ENCODE data around the gene MED10. TPM values are rescaled to one million over a fixed set of nuclear protein-coding genes. Genes with fewer than 3 reads are reported as not detected.

MED10 gene
- total and polyA plus RNA-seq, 9 of the 15 experiments (the other 6 are each of a cell fraction or from before 2014, with no cell fraction given) = 23.8 to 83.4 (median 58.8) TPM

GRCh38 chr5:6407558-6408259 lies 29.4 kb upstream of the MED10 start (continued):
- TF ChIP-seq, protein P1, sequence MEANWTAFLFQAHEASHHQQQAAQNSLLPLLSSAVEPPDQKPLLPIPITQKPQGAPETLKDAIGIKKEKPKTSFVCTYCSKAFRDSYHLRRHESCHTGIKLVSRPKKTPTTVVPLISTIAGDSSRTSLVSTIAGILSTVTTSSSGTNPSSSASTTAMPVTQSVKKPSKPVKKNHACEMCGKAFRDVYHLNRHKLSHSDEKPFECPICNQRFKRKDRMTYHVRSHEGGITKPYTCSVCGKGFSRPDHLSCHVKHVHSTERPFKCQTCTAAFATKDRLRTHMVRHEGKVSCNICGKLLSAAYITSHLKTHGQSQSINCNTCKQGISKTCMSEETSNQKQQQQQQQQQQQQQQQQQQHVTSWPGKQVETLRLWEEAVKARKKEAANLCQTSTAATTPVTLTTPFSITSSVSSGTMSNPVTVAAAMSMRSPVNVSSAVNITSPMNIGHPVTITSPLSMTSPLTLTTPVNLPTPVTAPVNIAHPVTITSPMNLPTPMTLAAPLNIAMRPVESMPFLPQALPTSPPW (CRISPR knock-in tag; IDR thresholded peaks at IDR 0.05) = peak; percentile 53; the same call in 1 of the 2 replicates
- TF ChIP-seq ZNF232 (CRISPR knock-in tag; IDR thresholded peaks at IDR 0.05) = no peak
- no peak for TF ChIP-seq RBM14 (IDR thresholded peaks at IDR 0.05; ENCODE audit: borderline replicate concordance, insufficient read depth, low read depth, low read length)
- TF ChIP-seq ZNF354B (CRISPR knock-in tag; IDR thresholded peaks at IDR 0.05) = no peak
- TF ChIP-seq STAT6 (CRISPR knock-in tag; IDR thresholded peaks at IDR 0.05) = no peak
- TF ChIP-seq TEAD4 (IDR thresholded peaks at IDR 0.05; ENCODE audit: low read length) = peak; percentile 93
- TF ChIP-seq TEAD4 (CRISPR knock-in tag; IDR thresholded peaks at IDR 0.05; ENCODE audit: borderline replicate concordance) = no peak
- no peak for TF ChIP-seq HNRNPL (IDR thresholded peaks at IDR 0.05; ENCODE audit: low read depth, low read length)
- no peak for TF ChIP-seq SMARCA5 (IDR thresholded peaks at IDR 0.05)
- no peak for TF ChIP-seq MAZ (CRISPR knock-in tag; conservative IDR thresholded peaks at IDR 0.05 in 1 of 2, IDR thresholded peaks at IDR 0.05 in 1 of 2)
- no peak for TF ChIP-seq ZNF347 (CRISPR knock-in tag; IDR thresholded peaks at IDR 0.05; ENCODE audit: low read depth)
- TF ChIP-seq TAF9B (IDR thresholded peaks at IDR 0.05; ENCODE audit: partially characterized antibody) = no peak
- no peak for TF ChIP-seq HDAC3 (IDR thresholded peaks at IDR 0.05; ENCODE audit: borderline replicate concordance, partially characterized antibody)
- no peak for TF ChIP-seq HDGF (IDR thresholded peaks at IDR 0.05)
- peak; percentile 91 for TF ChIP-seq MEIS2 (IDR thresholded peaks at IDR 0.05; ENCODE audit: partially characterized antibody)
- TF ChIP-seq ARID3A (IDR thresholded peaks at IDR 0.05; ENCODE audit: borderline replicate concordance, low read depth, low read length) = 0 out of 2 replicates have a peak, but pooled peaks have one; percentile 13
- no peak for TF ChIP-seq CHCHD3 (CRISPR knock-in tag; IDR thresholded peaks at IDR 0.05)
- TF ChIP-seq, protein P2, sequence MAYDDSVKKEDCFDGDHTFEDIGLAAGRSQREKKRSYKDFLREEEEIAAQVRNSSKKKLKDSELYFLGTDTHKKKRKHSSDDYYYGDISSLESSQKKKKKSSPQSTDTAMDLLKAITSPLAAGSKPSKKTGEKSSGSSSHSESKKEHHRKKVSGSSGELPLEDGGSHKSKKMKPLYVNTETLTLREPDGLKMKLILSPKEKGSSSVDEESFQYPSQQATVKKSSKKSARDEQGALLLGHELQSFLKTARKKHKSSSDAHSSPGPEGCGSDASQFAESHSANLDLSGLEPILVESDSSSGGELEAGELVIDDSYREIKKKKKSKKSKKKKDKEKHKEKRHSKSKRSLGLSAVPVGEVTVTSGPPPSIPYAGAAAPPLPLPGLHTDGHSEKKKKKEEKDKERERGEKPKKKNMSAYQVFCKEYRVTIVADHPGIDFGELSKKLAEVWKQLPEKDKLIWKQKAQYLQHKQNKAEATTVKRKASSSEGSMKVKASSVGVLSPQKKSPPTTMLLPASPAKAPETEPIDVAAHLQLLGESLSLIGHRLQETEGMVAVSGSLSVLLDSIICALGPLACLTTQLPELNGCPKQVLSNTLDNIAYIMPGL (CRISPR knock-in tag; IDR thresholded peaks at IDR 0.05) = no peak
- TF ChIP-seq, protein P3, sequence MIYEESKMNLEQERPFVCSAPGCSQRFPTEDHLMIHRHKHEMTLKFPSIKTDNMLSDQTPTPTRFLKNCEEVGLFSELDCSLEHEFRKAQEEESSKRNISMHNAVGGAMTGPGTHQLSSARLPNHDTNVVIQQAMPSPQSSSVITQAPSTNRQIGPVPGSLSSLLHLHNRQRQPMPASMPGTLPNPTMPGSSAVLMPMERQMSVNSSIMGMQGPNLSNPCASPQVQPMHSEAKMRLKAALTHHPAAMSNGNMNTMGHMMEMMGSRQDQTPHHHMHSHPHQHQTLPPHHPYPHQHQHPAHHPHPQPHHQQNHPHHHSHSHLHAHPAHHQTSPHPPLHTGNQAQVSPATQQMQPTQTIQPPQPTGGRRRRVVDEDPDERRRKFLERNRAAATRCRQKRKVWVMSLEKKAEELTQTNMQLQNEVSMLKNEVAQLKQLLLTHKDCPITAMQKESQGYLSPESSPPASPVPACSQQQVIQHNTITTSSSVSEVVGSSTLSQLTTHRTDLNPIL (CRISPR knock-in tag; IDR thresholded peaks at IDR 0.05) = no peak

Measured in K562 (cell line).